PC-9 (cell line): ENCODE results near the gene NRK.

Experiments used
- CTCF ChIP-seq: fragments of 200-600 bp; sonication (generic); conservative IDR thresholded peaks from 2 replicates; pipeline ENCODE4 v1.6.1; 2017; ENCODE audit warnings: mixed run types, antibody characterized with exemption, mild to moderate bottlenecking, moderate library complexity
- EZH2 ChIP-seq: fragments of 200-600 bp; sonication (generic); IDR thresholded peaks from 2 replicates; pipeline ENCODE4 v1.8.0; 2017; ENCODE audit warnings: antibody characterized with exemption, low read depth

- TF ChIP-seq CTCF (peak; percentile 54; the same call in 1 of the 2 replicates), EZH2 (no peak)
Measured at GRCh38 chrX:105876658-105877057, 54.3 kb downstream of the NRK start.
